Activated CD4-positive, alpha-beta T cell treated with anti-CD3 and anti-CD28 coated beads for 24 hours (primary cell): ENCODE results near the gene EDC3.
"Not testable (repeated sequence)": the region's sequence is repeated elsewhere in the genome, so short reads cannot be mapped to it uniquely, and the experiment has no call there.

Source experiments
- DNase-seq, 2 donors: peaks; one replicate each; pipeline ENCODE4 v3.0.0-alpha.2; 2020; ENCODE audit warnings: low read depth in 2 of 2

EDC3 gene

GRCh38 chr15:74695597-74696397 is at the start of gene EDC3:
TSS of gene EDC3 (minus strand) at chr15:74696024. CDS start at chr15:74675124, 20,900 bp downstream.
- peak; percentile 76 to 85 for DNase-seq

DNA sequence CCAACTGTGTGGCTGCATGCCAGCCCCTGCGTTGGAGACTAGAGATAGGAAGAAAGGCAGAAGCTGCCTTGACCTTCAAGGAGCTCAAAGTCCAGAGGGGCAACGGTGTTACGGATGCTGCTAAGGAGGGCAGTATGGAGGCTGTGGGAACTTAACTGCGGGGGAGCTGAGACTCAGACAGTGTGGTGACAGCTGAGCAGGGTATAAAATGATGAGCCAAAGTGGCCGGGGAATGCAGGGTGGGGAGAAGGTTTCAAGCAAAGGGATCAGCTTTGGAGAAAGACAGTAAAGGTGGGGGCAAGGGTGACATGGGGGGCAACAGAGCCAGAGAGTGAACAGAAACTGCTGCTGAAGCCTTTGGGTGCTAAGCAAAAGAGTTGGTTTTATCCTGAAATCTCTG is 46.6 kb upstream of the EDC3 start:
- no peak for DNase-seq

GRCh38 chr15:74738239-74738638 is 42.4 kb upstream of the EDC3 start:
- DNase-seq, result not testable (repeated sequence)

DNA sequence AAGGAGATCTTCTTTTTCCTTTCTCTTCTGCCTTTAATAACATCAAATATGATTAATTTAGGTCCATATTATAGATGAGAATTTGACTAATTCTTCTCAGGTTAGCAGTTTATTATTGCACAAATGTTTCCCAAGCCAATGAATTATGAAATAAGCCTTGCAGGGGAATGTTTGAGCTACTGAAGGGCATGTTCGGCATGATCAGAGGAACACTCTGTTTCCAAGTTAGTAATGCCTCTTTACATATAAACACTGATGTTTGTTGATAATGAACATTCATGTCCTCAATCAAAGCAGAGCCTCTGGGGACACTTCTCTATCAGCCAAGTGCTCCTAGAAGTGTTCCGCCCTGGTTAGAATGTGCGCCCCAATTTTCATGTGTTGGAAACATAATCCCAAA is 39.5 kb upstream of the EDC3 start:
- DNase-seq, result no peak

DNA sequence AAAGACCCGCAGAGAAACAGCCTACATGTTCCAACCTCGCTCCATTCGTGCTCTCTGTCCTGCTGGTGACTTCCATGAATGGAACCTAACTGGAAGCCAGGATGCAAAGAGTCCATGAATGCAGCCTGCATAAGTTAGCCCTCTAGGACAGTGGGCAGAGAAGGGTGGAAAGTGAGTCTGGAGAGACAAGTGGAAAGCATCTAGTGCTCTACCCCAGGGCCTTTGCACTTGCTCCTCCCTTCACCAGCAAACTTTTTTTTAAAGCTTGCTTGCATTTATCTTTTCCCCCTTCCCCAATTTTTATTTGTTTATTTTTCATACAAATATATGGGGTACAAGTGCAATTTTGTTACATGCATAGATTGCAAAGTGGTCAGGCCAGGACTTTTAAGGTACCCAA is 37.4 kb upstream of the EDC3 start:
- no peak for DNase-seq

- no peak for DNase-seq
These were observed 37.0 kb upstream of the EDC3 start for GRCh38 chr15:74732846-74733245.

DNA sequence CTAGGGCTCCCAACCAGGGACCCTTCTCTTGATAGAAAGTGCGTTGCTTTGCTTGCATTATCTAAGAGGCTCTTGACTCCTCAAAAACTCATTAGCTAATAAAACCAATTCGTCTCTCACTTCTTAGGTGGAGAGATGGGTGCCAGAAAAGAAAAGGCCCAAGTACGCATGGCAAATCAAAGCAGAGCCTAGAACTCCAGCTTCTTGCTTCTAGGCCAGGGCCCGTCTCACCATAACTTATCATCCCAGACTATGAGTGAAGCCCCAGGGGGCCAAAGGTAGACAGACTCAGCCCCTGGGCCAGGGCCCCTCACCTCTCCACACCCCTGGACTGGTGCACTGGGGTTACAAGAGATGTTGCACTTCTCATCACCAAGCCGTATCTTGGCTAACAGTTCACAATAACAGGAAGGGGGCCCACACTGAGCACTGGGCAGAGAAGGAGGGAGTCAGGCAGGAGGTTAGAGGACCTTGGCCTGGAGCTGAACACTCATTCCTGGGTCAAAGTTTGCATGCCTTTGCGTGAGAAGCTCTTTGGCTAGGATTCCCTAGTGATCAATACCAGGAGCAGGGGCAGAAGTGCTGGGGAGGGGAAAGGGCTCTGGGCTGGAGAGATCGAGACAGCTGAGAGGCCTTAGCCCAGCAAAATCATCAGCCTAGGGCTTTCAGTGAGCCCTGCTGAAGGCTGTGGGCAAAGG is 34.9 kb upstream of the EDC3 start:
- DNase-seq, result no peak

GRCh38 chr15:74729372-74729771 is 33.5 kb upstream of the EDC3 start:
- not testable (repeated sequence) for DNase-seq

DNA sequence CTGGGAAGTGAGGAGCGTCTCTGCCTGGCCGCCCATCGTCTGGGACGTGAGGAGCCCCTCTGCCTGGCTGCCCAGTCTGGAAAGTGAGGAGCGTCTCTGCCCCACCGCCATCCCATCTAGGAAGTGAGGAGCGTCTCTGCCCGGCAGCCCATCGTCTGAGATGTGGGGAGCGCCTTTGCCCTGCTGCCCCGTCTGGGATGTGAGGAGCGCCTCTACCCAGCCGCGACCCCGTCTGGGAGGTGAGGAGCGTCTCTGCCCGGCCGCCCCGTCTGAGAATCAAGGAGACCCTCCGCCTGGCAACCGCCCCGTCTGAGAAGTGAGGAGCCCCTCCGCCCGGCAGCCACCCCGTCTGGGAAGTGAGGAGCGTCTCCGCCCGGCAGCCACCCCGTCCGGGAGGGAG is 32.9 kb upstream of the EDC3 start:
- not testable (repeated sequence) for DNase-seq

DNA sequence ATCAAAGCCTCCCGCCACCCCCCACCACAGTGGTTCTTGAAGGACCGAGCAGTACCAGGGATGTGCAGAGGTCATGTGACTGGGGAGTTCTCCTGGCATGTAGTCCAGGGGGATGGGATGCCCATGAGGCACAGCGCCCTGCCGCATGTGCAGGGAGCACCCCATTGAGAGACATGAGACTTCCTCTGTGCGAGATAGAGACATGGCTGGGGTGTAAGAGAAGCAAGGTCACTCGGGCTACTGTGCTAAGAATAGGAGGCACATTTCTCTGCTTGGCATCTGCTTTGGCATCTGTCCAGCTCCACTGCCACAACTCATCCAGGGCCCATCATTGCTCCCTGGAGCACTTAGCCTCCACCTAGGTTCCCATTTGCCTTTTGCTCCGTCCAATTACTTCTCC is 31.9 kb upstream of the EDC3 start:
- DNase-seq, result no peak

- DNase-seq, result no peak
These were observed 30.9 kb upstream of the EDC3 start for GRCh38 chr15:74726774-74727164.

DNA sequence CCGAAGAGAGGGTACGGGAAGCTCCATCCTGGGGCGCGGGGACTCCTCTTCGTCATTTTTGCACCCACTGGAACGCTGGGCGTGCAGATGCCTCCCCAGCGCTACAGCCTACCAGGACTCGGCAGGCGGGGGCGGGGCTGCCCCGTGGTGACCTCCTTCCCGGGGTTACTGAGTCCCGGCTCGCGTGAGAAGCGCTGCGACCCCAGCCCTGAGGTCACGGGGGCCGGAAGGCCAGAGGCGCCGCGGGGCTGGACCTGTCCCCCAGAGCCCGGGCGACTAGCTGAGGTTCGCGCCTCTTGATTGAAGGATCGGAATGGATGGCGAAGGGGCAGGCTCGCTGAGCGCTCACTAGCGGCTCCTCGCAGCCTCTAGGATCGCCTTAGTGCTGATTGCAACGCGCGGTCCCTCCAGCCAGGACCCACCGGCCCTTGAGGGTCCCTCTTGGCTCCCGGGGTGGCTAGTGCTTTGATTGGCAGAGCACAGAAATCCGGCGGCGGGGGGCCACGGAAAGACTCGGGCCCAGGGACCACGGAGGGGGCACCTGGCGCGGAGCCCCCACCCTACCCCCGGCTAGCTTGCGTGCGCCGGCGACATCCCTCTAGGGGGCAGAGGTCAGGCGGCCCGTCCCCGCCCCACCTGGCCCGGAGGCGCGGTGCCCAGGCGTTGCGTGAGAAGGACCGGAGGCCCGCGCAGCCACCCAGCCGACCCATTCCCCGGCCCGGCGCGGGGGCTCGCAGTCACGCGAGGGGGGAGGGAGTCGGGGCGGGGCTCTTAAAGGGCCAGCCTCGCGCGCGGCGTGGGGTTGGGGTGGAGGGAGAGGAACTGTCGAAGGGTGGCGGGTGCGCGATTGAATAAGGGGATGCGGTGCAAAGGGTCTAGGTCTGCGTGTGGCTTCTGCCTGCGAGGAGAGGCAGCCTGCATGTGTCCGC is 30.3 kb upstream of the EDC3 start:
- peak; percentile 35 to 50 for DNase-seq

DNA sequence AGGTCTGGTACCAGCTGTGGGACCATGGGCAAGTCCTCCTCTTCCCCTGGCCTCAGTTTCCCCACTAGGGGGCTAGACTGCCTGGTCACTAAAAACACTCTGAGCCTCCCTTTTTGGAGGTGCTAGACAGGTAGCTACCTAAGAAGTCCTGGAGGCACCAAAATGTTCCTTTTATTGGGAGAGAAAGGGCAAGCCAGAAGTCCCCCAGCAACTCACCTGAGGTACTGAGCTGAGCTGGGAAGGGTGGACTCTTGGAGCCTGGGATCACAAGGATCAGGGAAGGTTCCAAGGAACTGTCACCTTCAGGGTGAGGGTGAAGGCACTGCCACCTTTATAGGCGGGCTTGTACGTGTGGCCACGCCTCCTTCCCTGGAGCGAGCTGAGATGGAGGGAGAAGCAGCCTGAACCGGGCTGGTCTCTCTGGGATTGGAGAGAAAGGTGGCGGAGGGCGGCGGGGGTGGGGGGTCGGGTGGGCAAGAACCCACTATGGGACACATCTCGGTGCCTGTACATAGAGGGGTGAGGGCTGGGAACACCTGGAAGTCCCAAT is 29.5 kb upstream of the EDC3 start, which contains the start of gene CYP1A1:
TSS of gene CYP1A1 (minus strand) at position 304 of the 550 bp plus-strand sequence. CDS start 2,431 bp downstream, outside the sequence.
- peak; percentile 19 to 22 for DNase-seq

DNA sequence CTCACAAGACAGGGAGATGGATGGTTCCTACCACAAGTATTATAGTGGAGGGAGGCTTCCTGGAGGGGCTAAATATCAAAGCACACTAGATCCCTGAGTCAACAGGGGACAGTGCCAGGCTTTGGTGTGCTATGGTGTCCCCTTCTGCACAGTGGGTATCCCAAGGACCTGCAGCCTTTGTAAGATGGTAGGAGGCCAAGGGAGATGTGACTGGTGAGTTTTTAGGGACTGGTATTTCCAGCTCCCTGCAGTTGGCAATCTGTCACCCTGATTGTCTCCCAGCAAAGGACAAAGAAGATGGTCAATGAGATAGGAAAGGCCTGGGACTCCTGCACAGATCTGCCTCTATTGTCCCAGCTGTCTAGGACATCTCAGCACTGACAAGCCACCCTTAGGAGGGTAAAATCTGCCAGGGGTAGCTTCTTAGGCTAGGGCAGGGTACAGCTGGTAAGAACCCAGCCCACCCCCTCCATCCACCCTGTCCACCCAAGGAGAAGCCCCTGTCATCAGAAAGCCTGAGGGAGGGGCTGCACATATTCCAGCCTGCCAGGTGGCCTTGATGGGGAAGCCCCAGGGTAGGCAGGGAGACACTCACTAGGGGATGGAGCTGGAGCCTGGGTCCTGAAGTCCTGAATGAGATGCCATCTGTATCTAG is 28.9 kb upstream of the EDC3 start:
- DNase-seq, result no peak

DNA sequence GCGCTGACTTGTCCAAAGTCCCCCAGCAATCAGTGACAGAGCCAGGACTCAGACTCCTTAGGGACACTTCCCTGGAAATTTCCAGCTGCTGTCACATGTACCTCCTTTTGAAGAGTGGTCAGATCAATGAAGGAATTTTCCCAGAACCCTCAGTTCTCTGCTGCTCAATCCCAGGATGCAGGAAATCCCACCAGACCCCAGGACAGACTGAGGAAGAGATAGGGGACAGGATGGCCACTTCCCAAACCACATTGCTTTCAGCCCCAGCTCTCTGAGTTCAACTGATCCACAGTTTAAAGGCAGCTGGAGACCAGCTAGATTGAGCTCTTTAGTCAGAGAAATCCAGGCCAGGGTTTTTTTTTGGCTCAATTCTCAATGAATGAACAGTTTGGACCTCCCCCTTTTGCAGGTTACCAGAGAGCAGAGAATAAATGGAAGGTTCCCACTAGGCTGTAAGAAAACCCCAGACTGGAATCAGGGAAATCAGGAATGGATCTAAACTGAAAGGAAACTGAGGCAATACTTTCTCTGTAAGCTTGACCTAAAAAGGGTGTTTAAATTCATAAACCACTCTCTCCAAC is 28.0 kb upstream of the EDC3 start:
- DNase-seq, result no peak

DNA sequence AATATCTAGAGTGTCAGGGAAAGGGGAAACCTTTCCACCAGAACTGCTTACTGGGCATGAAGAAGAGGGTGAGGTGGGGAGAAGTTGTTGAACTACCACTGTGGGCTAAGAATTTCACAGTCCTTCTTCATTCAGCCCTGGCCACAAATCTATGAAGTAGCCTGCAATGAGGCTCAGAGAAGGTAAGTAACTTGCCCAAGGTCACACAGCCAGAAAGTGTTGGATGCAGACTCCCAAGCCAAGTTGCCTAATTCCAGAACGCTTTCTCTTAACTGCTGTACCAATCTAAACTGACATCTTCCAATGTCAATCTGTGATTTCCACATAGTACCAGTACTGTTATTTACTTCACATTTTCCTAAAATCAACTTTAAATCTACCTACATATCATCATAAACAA is 27.4 kb upstream of the EDC3 start:
- DNase-seq, result no peak

GRCh38 chr15:74722591-74722990 is 26.8 kb upstream of the EDC3 start:
- no peak for DNase-seq

- DNase-seq, result no peak
These were observed 20.8 kb upstream of the EDC3 start for GRCh38 chr15:74716651-74717050.

DNA sequence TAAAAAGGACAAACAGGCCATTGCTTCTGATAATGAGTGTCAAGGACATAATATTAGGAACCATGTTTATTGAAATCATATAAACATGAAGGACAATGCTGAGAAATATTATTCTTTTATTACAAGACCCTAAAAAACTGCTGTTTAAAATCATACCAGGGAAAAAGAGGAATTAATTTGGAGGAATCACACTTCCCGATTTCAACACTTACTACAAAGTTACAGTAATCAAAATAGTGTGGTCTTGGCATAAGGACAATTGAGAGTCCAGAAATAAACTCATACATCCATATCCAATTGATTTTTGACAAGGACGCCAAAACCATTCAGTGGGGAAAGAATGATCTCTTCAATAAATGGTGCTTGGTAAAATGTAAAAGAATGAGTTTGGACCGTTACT is 16.5 kb upstream of the EDC3 start:
- DNase-seq, result no peak

- no peak for DNase-seq
These were observed 14.7 kb upstream of the EDC3 start for GRCh38 chr15:74710319-74711094.
